ENCODE measurements around the gene SLC6A3. TPM values are rescaled to one million over a fixed set of nuclear protein-coding genes. Genes with fewer than 3 reads are reported as not detected.

Gene SLC6A3
- total RNA-seq, 1 experiment from 2014 or later, result 0.05 TPM

DNA sequence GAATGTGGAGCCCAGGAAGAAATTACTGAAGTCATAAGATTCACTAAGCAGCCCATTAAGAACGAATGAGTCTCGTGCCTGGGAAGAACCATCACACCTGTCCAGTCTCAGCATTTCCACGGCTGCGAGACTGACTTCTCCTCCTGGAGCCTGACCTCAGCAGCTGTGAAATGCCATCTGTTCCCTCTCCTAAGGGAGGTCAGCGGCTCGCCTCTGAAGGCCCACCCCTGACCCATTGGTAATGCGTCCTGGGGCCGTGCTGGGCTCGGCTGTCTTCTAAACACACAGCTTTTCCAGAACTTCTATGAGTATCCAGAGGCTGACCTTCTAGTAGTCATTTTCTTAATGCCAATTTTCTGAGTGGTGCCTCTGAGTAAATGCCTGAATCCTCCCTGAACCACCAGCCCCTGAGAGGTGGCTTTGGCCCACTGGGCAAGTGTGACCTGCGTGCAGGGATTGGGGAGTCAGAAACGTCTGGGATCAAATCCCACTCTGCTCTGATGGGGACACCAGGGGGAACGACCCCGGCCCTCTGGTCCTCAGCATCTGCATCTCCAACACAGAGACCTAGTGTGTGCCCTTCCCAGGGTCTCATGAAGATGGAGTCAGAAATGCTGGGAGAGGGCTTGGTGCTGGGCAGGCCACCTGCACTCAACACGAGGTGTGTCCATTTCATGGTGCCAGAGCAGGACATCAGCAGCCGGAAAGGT lies 5.7 kb downstream of the SLC6A3 start:
- no peaks in the 10 kb centered on the region for H3K9me3 ChIP-seq (ENCODE audit: control insufficient read depth, insufficient read depth, low read depth, low read length)
- DNase-seq (ENCODE audit: low read depth, low spot score) (no peak), ATAC-seq (no peak)
- no peak overlapping the region for H3K27ac ChIP-seq (ENCODE audit: low read length)
- intact Hi-C loops (cut with micrococcal nuclease; ENCODE audit: unreplicated experiment), result no loop called here
- ChIA-PET POLR2A (no interaction called here), CTCF (no interaction called here)
- no TSS peak for BruUV-seq (replicated peaks)
- in situ Hi-C loops (cut with HindIII; ENCODE audit: low pct_unique_long_range_greater_than_20kb, low sequenced_read_pairs), result no loop called here
- peaks cover 8% of the 10 kb centered on the region for H3K27me3 ChIP-seq (ENCODE audit: control insufficient read depth, insufficient read depth, low read length)
- TF ChIP-seq, protein P1, sequence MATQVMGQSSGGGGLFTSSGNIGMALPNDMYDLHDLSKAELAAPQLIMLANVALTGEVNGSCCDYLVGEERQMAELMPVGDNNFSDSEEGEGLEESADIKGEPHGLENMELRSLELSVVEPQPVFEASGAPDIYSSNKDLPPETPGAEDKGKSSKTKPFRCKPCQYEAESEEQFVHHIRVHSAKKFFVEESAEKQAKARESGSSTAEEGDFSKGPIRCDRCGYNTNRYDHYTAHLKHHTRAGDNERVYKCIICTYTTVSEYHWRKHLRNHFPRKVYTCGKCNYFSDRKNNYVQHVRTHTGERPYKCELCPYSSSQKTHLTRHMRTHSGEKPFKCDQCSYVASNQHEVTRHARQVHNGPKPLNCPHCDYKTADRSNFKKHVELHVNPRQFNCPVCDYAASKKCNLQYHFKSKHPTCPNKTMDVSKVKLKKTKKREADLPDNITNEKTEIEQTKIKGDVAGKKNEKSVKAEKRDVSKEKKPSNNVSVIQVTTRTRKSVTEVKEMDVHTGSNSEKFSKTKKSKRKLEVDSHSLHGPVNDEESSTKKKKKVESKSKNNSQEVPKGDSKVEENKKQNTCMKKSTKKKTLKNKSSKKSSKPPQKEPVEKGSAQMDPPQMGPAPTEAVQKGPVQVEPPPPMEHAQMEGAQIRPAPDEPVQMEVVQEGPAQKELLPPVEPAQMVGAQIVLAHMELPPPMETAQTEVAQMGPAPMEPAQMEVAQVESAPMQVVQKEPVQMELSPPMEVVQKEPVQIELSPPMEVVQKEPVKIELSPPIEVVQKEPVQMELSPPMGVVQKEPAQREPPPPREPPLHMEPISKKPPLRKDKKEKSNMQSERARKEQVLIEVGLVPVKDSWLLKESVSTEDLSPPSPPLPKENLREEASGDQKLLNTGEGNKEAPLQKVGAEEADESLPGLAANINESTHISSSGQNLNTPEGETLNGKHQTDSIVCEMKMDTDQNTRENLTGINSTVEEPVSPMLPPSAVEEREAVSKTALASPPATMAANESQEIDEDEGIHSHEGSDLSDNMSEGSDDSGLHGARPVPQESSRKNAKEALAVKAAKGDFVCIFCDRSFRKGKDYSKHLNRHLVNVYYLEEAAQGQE (IDR thresholded peaks at IDR 0.05; ENCODE audit: insufficient read depth in 1 of 2, low read depth in 2 of 2, low read length in 1 of 2), result no peak
- TF ChIP-seq, protein P2, sequence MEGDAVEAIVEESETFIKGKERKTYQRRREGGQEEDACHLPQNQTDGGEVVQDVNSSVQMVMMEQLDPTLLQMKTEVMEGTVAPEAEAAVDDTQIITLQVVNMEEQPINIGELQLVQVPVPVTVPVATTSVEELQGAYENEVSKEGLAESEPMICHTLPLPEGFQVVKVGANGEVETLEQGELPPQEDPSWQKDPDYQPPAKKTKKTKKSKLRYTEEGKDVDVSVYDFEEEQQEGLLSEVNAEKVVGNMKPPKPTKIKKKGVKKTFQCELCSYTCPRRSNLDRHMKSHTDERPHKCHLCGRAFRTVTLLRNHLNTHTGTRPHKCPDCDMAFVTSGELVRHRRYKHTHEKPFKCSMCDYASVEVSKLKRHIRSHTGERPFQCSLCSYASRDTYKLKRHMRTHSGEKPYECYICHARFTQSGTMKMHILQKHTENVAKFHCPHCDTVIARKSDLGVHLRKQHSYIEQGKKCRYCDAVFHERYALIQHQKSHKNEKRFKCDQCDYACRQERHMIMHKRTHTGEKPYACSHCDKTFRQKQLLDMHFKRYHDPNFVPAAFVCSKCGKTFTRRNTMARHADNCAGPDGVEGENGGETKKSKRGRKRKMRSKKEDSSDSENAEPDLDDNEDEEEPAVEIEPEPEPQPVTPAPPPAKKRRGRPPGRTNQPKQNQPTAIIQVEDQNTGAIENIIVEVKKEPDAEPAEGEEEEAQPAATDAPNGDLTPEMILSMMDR (IDR thresholded peaks at IDR 0.05), result no peak
- TF ChIP-seq SIN3A (IDR thresholded peaks at IDR 0.05; ENCODE audit: borderline replicate concordance, insufficient read depth, low read depth, low read length) (no peak), POLR2AphosphoS5 (IDR thresholded peaks at IDR 0.05; ENCODE audit: low read depth, low read length) (no peak), TCF7L2 (IDR thresholded peaks at IDR 0.05; ENCODE audit: low read depth, low read length) (no peak)
- H3K4me3 ChIP-seq (ENCODE audit: low read depth in 2 of 2, low read length in 2 of 2), result no peak overlapping the region
- no peaks in the 10 kb centered on the region for H3K36me3 ChIP-seq (ENCODE audit: control insufficient read depth, insufficient read depth, low read length)
- peaks cover 6% of the 10 kb centered on the region; the same call in 1 of the 2 replicates for H3K4me1 ChIP-seq (ENCODE audit: control insufficient read depth, insufficient read depth, low read length)

DNA sequence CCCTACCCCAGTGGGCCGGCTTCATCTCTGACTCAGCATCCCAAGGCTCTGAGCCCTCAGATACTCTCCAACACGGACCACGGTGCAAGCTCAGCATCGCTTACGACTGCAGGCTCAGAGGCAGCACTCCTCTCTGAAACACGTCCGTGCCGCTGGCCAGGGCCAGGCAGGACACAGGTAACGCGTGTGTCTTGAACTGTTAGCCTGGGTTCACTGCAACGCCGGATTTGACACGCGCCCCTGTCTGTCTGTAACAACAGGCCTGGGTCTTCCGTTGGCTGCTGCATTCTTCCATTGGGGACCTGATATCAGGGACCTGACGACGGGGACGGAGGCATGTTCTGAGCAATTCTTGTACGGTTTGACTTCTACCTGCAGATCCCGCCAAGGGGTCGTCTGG lies 6.4 kb downstream of the SLC6A3 start:
- H3K36me3 ChIP-seq (ENCODE audit: control insufficient read depth, insufficient read depth, low read length), result no peaks in the 10 kb centered on the region
- BruUV-seq (replicated peaks), result no TSS peak
- no peak overlapping the region for H3K27ac ChIP-seq (ENCODE audit: low read length)
- no peak overlapping the region for H3K4me3 ChIP-seq (ENCODE audit: low read depth in 2 of 2, low read length in 2 of 2)
- no peak for ATAC-seq
- intact Hi-C loops (cut with micrococcal nuclease; ENCODE audit: unreplicated experiment), result no loop called here
- in situ Hi-C loops (cut with HindIII; ENCODE audit: low pct_unique_long_range_greater_than_20kb, low sequenced_read_pairs), result no loop called here
- ChIA-PET POLR2A (no interaction called here), CTCF (no interaction called here)
- TF ChIP-seq TCF7L2 (IDR thresholded peaks at IDR 0.05; ENCODE audit: low read depth, low read length) (no peak), SIN3A (IDR thresholded peaks at IDR 0.05; ENCODE audit: borderline replicate concordance, insufficient read depth, low read depth, low read length) (no peak), POLR2AphosphoS5 (IDR thresholded peaks at IDR 0.05; ENCODE audit: low read depth, low read length) (no peak)
- TF ChIP-seq, protein P2 (IDR thresholded peaks at IDR 0.05), result no peak
- TF ChIP-seq, protein P1 (IDR thresholded peaks at IDR 0.05; ENCODE audit: insufficient read depth in 1 of 2, low read depth in 2 of 2, low read length in 1 of 2), result no peak
- H3K27me3 ChIP-seq (ENCODE audit: control insufficient read depth, insufficient read depth, low read length), result peaks cover 6% of the 10 kb centered on the region
- H3K9me3 ChIP-seq (ENCODE audit: control insufficient read depth, insufficient read depth, low read depth, low read length), result no peaks in the 10 kb centered on the region
- peaks cover 6% of the 10 kb centered on the region; the same call in 1 of the 2 replicates for H3K4me1 ChIP-seq (ENCODE audit: control insufficient read depth, insufficient read depth, low read length)
- DNase-seq (ENCODE audit: low read depth, low spot score), result no peak

Data from Panc1 (cell line).